GM12892 (cell line): ENCODE data around the gene KCNK5.

Experiments
- POLR2A ChIP-seq: IDR thresholded peaks from 2 replicates; pipeline ENCODE4 v1.6.1; 2011; ENCODE audit warnings: low read depth, low read length, control low read depth
- POLR2AphosphoS5 ChIP-seq: IDR thresholded peaks from 2 replicates; pipeline ENCODE4 v1.6.1; 2011; ENCODE audit warnings: low read depth, low read length, control low read depth

- TF ChIP-seq POLR2A (no peak), POLR2AphosphoS5 (no peak)
Observed at GRCh38 chr6:39236742-39237141, 7.5 kb upstream of the KCNK5 start.
